Skeletal muscle satellite cell (primary cell): ENCODE data around the gene POU5F1.

Experiments
- H3K27me3 ChIP-seq: 2 replicates; pipeline ENCODE4 v1.7.0; 2013; ENCODE audit warnings: low read length; ENCODE audit not compliant: control insufficient read depth, insufficient read depth
- H3K36me3 ChIP-seq: 2 replicates; pipeline ENCODE4 v1.7.0; 2013; ENCODE audit warnings: mild to moderate bottlenecking, control low read depth, low read length; ENCODE audit not compliant: insufficient read depth
- H3K4me1 ChIP-seq: 2 replicates; pipeline ENCODE4 v1.7.0; 2013; ENCODE audit warnings: low read length; ENCODE audit not compliant: control insufficient read depth, insufficient read depth
- H3K4me2 ChIP-seq: 2 replicates; pipeline ENCODE4 v1.7.0; 2013; ENCODE audit warnings: mild to moderate bottlenecking, low read length
- H3K4me3 ChIP-seq: 2 replicates; pipeline ENCODE4 v1.7.0; 2013; ENCODE audit warnings: low read length
- H3K9ac ChIP-seq: 2 replicates; pipeline ENCODE4 v1.7.0; 2013; ENCODE audit warnings: mild to moderate bottlenecking, low read depth, low read length, moderate library complexity
- H3K9me3 ChIP-seq: replicated peaks from 2 replicates; pipeline ENCODE4 v1.7.0; 2013; ENCODE audit warnings: mild to moderate bottlenecking, control low read depth, low read length

Gene POU5F1

DNA sequence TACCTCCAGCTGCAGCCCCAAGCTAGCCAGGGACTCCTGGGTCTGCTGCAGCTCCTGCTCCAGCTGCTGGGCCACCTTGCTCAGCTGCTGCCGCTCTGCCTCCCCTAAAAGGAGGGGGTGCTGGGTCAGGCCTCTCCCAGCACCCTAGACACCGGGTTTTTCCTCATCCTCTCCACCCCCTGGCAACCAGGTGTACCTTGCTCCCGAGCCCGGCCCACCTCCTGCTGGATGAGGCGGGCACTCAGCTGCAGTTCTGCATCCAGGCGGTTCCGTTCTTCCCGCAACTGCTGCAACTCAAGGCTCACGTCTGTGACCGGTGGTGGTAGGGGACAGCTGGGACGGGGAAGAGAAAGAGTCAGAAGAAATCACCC, 25.5 kb downstream of the POU5F1 start:
- H3K27me3 ChIP-seq = no peaks in the 10 kb centered on the region
- no peak overlapping the region for H3K4me2 ChIP-seq
- no peaks in the 10 kb centered on the region for H3K9me3 ChIP-seq
- H3K4me3 ChIP-seq = no peak overlapping the region
- peaks cover 15% of the 10 kb centered on the region for H3K36me3 ChIP-seq
- H3K9ac ChIP-seq = no peak overlapping the region
- H3K4me1 ChIP-seq = peaks cover 6% of the 10 kb centered on the region

DNA sequence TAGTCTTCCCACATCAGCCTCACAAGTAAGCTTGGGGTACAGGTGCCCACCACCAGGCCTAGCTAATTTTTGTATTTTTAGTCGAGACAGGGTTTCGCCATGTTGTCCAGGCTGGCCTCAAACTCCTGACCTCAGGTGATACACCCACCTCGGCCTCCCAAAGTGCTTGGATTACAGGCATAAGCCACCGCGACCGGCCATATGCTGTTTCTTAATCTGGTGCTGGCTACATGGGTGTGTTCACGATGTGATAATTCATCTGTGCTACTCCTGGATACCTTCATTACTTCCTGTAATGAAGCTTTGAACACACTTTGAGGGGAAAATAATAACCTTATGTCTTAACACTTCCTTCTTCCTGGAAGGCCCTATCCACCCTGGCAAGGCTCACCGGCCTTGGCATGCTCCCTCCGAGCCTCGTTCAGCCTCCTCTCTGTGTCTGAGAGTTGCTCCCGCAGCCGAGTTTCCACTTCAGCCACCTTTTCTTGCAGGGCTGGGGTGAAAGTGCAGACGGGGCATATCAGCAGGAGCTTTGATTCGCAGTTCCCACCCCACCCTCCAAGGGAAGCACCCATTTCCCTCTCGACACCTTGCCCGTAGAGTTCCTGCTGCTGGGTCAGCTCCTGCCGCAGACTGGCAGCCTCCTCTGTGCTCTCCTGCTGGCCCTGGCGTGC, 26.0 kb downstream of the POU5F1 start:
- no peaks in the 10 kb centered on the region for H3K27me3 ChIP-seq
- peaks cover 15% of the 10 kb centered on the region for H3K36me3 ChIP-seq
- no peak overlapping the region for H3K9ac ChIP-seq
- no peak overlapping the region for H3K4me2 ChIP-seq
- H3K4me3 ChIP-seq = no peak overlapping the region
- peaks cover 6% of the 10 kb centered on the region for H3K4me1 ChIP-seq
- H3K9me3 ChIP-seq = no peaks in the 10 kb centered on the region

DNA sequence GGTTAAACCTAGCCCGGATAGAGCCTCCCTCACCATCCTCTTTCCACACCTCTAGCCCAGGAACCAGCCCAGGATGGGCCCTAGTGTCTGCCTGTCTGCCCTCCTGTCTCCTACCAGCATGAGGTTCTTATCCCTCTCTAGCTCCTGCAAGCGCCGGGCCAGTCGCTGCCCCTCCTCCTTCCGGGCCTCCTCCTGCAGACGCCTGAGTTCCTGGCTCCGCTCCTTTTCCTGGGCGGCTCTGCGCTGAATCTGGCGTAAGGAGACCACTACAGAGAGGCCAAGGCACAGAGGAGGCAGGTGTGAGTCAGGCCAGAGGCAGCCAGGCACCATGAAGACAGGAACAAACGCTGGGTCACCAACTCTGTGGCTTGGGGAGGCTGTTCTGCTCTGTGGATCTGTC, 27.3 kb downstream of the POU5F1 start:
- no peak overlapping the region for H3K9ac ChIP-seq
- H3K4me1 ChIP-seq = peaks cover 6% of the 10 kb centered on the region
- no peak overlapping the region for H3K4me3 ChIP-seq
- peaks cover 13% of the 10 kb centered on the region for H3K36me3 ChIP-seq
- H3K9me3 ChIP-seq = no peaks in the 10 kb centered on the region
- no peaks in the 10 kb centered on the region for H3K27me3 ChIP-seq
- no peak overlapping the region for H3K4me2 ChIP-seq

DNA sequence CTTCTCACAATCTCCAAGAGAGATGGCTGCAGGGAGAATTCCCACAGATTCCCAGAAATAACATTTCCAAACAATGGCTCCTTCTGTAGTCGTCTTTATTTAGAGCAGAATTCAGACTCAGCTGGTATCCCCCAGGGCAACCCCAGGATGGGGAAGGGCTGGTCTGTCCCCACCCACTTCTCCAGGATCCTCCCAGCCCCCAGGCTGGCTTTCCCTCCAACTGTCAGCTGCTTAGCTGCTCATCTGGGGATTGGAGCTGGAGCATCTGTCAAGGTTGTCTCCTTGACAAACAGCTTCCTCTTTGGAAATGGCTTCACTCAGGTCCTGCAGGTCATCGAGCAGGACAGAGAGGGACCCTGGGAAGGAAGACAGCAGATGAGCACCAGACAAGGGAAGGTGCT, 28.1 kb downstream of the POU5F1 start:
- no peak overlapping the region for H3K4me3 ChIP-seq
- no peak overlapping the region for H3K4me2 ChIP-seq
- no peaks in the 10 kb centered on the region for H3K9me3 ChIP-seq
- peaks cover 13% of the 10 kb centered on the region for H3K36me3 ChIP-seq
- no peak overlapping the region for H3K9ac ChIP-seq
- H3K27me3 ChIP-seq = no peaks in the 10 kb centered on the region
- peaks cover 9% of the 10 kb centered on the region for H3K4me1 ChIP-seq

DNA sequence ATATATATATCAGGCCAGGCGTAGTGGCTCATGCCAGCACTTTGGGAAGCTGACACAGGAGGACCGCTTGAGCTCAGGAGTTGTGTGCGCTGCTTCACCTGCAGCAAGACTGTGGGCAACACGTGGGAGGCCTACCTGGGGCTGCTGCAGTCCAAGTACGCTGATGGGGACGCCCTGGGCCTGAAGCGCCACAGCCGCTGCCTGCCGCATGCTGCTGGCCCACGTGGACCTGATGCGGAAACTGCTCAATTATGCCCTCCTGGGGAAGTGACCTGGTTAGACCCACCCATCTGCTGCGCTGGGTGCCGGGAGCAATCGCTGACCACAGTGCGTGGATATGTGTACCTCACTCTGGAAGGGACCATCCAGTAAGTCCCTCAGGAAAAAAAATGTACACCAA, 29.8 kb downstream of the POU5F1 start:
- Histone ChIP-seq H3K4me1 (peaks cover 9% of the 10 kb centered on the region), H3K27me3 (no peaks in the 10 kb centered on the region), H3K36me3 (peaks cover 13% of the 10 kb centered on the region), H3K4me2 (no peak overlapping the region), H3K4me3 (no peak overlapping the region), H3K9me3 (no peaks in the 10 kb centered on the region), H3K9ac (no peak overlapping the region)

DNA sequence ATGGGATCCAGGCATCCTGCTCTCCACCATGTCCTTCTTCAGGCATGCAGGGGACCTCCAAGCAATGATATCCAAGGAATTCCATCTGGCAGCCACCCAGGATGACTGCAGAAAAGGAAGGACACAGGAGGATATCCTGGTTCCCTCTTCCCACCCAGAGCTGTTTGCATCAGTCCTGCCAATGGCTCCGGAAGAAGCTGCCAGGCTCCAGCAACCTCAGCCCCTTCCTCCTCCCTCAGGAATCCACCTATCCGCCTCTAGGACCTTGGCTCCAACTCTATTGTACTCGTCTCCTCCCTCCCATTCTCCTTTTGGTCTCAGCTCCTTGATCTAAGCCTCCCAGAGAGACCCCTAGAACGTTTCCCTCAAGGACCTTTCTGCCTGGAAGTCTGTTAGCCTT, 30.9 kb downstream of the POU5F1 start:
- H3K4me1 ChIP-seq = peaks cover 9% of the 10 kb centered on the region
- no peaks in the 10 kb centered on the region for H3K27me3 ChIP-seq
- peaks cover 13% of the 10 kb centered on the region for H3K36me3 ChIP-seq
- no peak overlapping the region for H3K4me2 ChIP-seq
- no peak overlapping the region for H3K4me3 ChIP-seq
- no peak overlapping the region for H3K9ac ChIP-seq
- H3K9me3 ChIP-seq = no peaks in the 10 kb centered on the region

DNA sequence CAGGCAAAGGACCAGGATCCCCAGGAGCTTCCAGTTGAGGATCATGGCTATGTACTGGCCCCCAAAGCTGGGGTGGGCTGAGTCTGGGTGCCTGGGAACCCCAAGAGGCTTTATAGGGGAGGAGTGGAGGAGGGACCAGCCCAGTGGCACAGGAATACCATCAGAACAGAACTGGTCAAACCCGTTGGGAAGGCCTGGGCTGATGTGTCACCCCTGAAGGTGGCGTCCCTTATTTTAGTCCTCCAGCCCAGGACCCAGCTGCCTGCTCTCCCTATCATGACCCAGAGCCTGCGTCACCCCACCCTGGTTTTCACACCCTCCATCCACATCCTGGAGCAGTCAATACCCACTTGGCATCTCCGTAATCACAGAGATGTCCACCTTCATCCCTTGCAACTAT, 31.5 kb downstream of the POU5F1 start, which contains the start of gene PSORS1C2:
Gene PSORS1C2 (minus strand): TSS at position 85 of the 400 bp plus-strand sequence. CDS start 40 bp downstream, at position 45.
- peak within 1 kb of the TSS; percentile 92 for H3K4me2 ChIP-seq
- peaks cover 9% of the 10 kb centered on the region for H3K4me1 ChIP-seq
- peaks cover 13% of the 10 kb centered on the region for H3K36me3 ChIP-seq
- H3K27me3 ChIP-seq = no peaks in the 10 kb centered on the region
- H3K9ac ChIP-seq = no peak within 1 kb of the TSS
- H3K9me3 ChIP-seq = no peaks in the 10 kb centered on the region
- H3K4me3 ChIP-seq = no peak within 1 kb of the TSS

DNA sequence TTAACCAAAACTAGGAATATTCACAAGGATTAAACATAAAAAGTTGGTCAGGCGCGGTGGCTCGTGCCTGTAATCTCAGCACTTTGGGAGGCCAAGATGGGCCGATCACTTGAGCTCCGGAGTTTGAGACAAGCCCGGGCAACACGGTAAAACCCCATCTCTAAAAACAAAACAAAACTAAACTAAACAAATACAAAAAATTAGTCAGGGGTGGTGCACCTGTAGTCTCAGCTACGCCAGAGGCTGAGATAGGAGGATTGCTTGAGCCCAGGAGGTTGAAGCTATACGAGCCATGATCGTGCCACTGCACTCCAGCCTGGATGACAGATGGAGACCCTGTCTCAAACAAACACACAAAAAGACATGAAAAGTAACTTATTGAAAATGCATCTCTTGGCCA, 34.8 kb downstream of the POU5F1 start:
- Histone ChIP-seq H3K4me2 (no peak overlapping the region), H3K36me3 (no peaks in the 10 kb centered on the region), H3K4me3 (no peak overlapping the region), H3K4me1 (peaks cover 3% of the 10 kb centered on the region), H3K9ac (no peak overlapping the region), H3K9me3 (no peaks in the 10 kb centered on the region), H3K27me3 (no peaks in the 10 kb centered on the region)

GRCh38 chr6:31132806-31133205, 37.7 kb downstream of the POU5F1 start:
- peaks cover 3% of the 10 kb centered on the region for H3K4me1 ChIP-seq
- H3K9ac ChIP-seq = no peak overlapping the region

DNA sequence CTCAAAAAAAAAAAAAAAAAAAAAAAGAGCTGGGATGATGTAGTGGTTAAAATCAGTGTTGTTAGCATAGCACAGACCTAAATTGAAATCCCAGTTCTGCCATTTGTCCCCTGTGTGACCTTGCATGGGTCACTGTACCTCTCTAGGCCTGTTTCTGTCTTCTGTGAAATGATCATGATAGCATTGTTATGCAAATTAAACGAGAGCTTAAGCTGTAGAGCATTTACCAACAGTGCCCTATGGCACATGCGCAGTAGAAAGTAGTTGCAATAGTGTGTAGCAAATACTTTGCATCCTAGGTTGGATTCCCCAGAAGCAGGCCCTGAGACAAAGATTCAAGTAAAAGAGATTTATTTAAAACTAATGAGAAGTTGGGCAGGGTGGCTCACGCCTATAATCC, 38.9 kb downstream of the POU5F1 start:
- Histone ChIP-seq H3K4me3 (no peak overlapping the region), H3K4me2 (no peak overlapping the region), H3K4me1 (no peaks in the 10 kb centered on the region), H3K27me3 (peaks cover 4% of the 10 kb centered on the region), H3K36me3 (no peaks in the 10 kb centered on the region), H3K9ac (no peak overlapping the region), H3K9me3 (no peaks in the 10 kb centered on the region)

More at GRCh38 chr6:31132806-31133205, 37.7 kb downstream of the POU5F1 start:
- Histone ChIP-seq H3K27me3 (peaks cover 4% of the 10 kb centered on the region), H3K36me3 (no peaks in the 10 kb centered on the region), H3K9me3 (no peaks in the 10 kb centered on the region), H3K4me2 (no peak overlapping the region), H3K4me3 (no peak overlapping the region)

- H3K4me1 ChIP-seq = peaks cover 7% of the 10 kb centered on the region
- no peak overlapping the region for H3K9ac ChIP-seq
- H3K9me3 ChIP-seq = no peaks in the 10 kb centered on the region
- no peak overlapping the region for H3K4me2 ChIP-seq
- no peaks in the 10 kb centered on the region for H3K36me3 ChIP-seq
- no peak overlapping the region for H3K4me3 ChIP-seq
- peaks cover 4% of the 10 kb centered on the region for H3K27me3 ChIP-seq
Observed at GRCh38 chr6:31130751-31131150, 39.7 kb downstream of the POU5F1 start.

- H3K27me3 ChIP-seq = peaks cover 4% of the 10 kb centered on the region
- no peaks in the 10 kb centered on the region for H3K9me3 ChIP-seq
- no peak overlapping the region for H3K9ac ChIP-seq
- H3K36me3 ChIP-seq = no peaks in the 10 kb centered on the region
- no peak overlapping the region for H3K4me2 ChIP-seq
- peaks cover 17% of the 10 kb centered on the region for H3K4me1 ChIP-seq
- H3K4me3 ChIP-seq = no peak overlapping the region
Observed at GRCh38 chr6:31129130-31129529, 41.4 kb downstream of the POU5F1 start.
